Right lobe of liver (tissue), 4 donors: Measurements from ENCODE around the gene CORO2B.

Experiments used
- CTCF ChIP-seq, 4 donors: fragments of 200-600 bp in 3 of 4; fragments of 450-650 bp in 1 of 4; IDR thresholded peaks; one replicate each; pipeline versions ENCODE4 v1.5.1 to v1.8.0; 2016 to 2022; ENCODE audit warnings: antibody characterized with exemption in 4 of 4, mild to moderate bottlenecking in 2 of 4
- POLR2A ChIP-seq: fragments of 450-650 bp; IDR thresholded peaks from one replicate; pipeline ENCODE4 v1.6.1; 2017; ENCODE audit warnings: antibody characterized with exemption, mild to moderate bottlenecking
- donor health status: DM: no; HTN: no; CAD: no.
- donor health status: DM: no; HTN: no; CAD: no.
- donor health status: DM: no; HTN: yes; CAD: no.

GRCh38 chr15:68636256-68636655 lies 57.5 kb downstream of the CORO2B start:
- TF ChIP-seq CTCF (IDR thresholded peaks at IDR 0.05) (no peak), POLR2A (no peak)
